GM18526 (cell line): ENCODE measurements around the gene PKP3.

Source experiments
- POLR2A ChIP-seq: IDR thresholded peaks from 3 replicates; pipeline ENCODE4 v1.6.1; 2011; ENCODE audit not compliant: insufficient read length; ENCODE audit errors: extremely low read depth

PKP3 gene

GRCh38 chr11:452916-453527, 59.0 kb downstream of the PKP3 start:
- no peak for TF ChIP-seq POLR2A

- no peak for TF ChIP-seq POLR2A
Measured at GRCh38 chr11:453564-453963, 59.6 kb downstream of the PKP3 start.

GRCh38 chr11:454043-454442, 60.0 kb downstream of the PKP3 start:
- no peak for TF ChIP-seq POLR2A
